GM12891 (cell line): ENCODE results near the gene HOXB5.

Experiments used
- POLR2A ChIP-seq: IDR thresholded peaks from 2 replicates; pipeline ENCODE4 v1.6.1; 2011; ENCODE audit warnings: low read depth, low read length, control low read depth
- POLR2AphosphoS5 ChIP-seq: IDR thresholded peaks from 2 replicates; pipeline ENCODE4 v1.6.1; 2011; ENCODE audit warnings: low read depth, low read length, control low read depth
- POU2F2 ChIP-seq: IDR thresholded peaks from 2 replicates; pipeline ENCODE4 v1.6.1; 2011; ENCODE audit warnings: low read depth, mild to moderate bottlenecking, control low read depth, low read length, moderate library complexity

- no peak for TF ChIP-seq POLR2A
- TF ChIP-seq POU2F2, result no peak
- no peak for TF ChIP-seq POLR2AphosphoS5
These were observed 34.3 kb upstream of the HOXB5 start for GRCh38 chr17:48627623-48628521.
